HUES6 (cell line): ENCODE data around the gene MAVS.

ENCODE experiments used
- H3K27ac ChIP-seq: 2 replicates; pipeline ENCODE4 v1.7.0; 2013; ENCODE audit warnings: low read depth, mild to moderate bottlenecking, low read length, inconsistent platforms
- H3K27me3 ChIP-seq: 2 replicates; pipeline ENCODE4 v1.6.1; 2013; ENCODE audit warnings: low read length; ENCODE audit not compliant: control insufficient read depth, insufficient read depth
- H3K36me3 ChIP-seq: 2 replicates; pipeline ENCODE4 v1.6.1; 2013; ENCODE audit warnings: low read length; ENCODE audit not compliant: control insufficient read depth, insufficient read depth
- H3K4me1 ChIP-seq: 2 replicates; pipeline ENCODE4 v1.6.1; 2013; ENCODE audit warnings: low read length; ENCODE audit not compliant: control insufficient read depth, insufficient read depth
- H3K4me3 ChIP-seq: 2 replicates; pipeline ENCODE4 v1.5.1; 2013; ENCODE audit warnings: low read depth, low read length
- H3K9ac ChIP-seq: one replicate; pipeline ENCODE4 v1.6.1; 2013; ENCODE audit warnings: mild to moderate bottlenecking, low read length
- H3K9me3 ChIP-seq: 2 replicates; pipeline ENCODE4 v1.6.1; 2013; ENCODE audit warnings: low read depth, low read length; ENCODE audit not compliant: control insufficient read depth, insufficient read depth

MAVS gene

GRCh38 chr20:3857405-3857804 lies 10.8 kb downstream of the MAVS start:
- Histone ChIP-seq H3K9ac (no peak overlapping the region), H3K36me3 (peaks cover 32% of the 10 kb centered on the region), H3K9me3 (0 out of 2 replicates have a peak, but pooled peaks cover 4% of the 10 kb centered on the region), H3K4me3 (no peak overlapping the region), H3K27ac (no peak overlapping the region), H3K27me3 (no peaks in the 10 kb centered on the region), H3K4me1 (no peaks in the 10 kb centered on the region)

- Histone ChIP-seq H3K9me3 (0 out of 2 replicates have a peak, but pooled peaks cover 4% of the 10 kb centered on the region), H3K4me3 (no peak overlapping the region), H3K4me1 (no peaks in the 10 kb centered on the region), H3K27me3 (no peaks in the 10 kb centered on the region), H3K27ac (no peak overlapping the region), H3K36me3 (peaks cover 45% of the 10 kb centered on the region), H3K9ac (no peak overlapping the region)
Measured at GRCh38 chr20:3858689-3859088, 12.1 kb downstream of the MAVS start.

GRCh38 chr20:3861191-3861590 lies 14.6 kb downstream of the MAVS start:
- Histone ChIP-seq H3K4me1 (no peaks in the 10 kb centered on the region), H3K27ac (no peak overlapping the region), H3K27me3 (no peaks in the 10 kb centered on the region), H3K9ac (no peak overlapping the region), H3K36me3 (peaks cover 67% of the 10 kb centered on the region), H3K4me3 (no peak overlapping the region), H3K9me3 (0 out of 2 replicates have a peak, but pooled peaks cover 4% of the 10 kb centered on the region)

- peaks cover 71% of the 10 kb centered on the region for H3K36me3 ChIP-seq
- H3K4me1 ChIP-seq: no peaks in the 10 kb centered on the region
- H3K27me3 ChIP-seq: no peaks in the 10 kb centered on the region
- H3K9me3 ChIP-seq: 0 out of 2 replicates have a peak, but pooled peaks cover 4% of the 10 kb centered on the region
- no peak overlapping the region for H3K4me3 ChIP-seq
- H3K9ac ChIP-seq: no peak overlapping the region
- no peak overlapping the region for H3K27ac ChIP-seq
Measured at GRCh38 chr20:3862333-3862732, 15.7 kb downstream of the MAVS start.

- H3K36me3 ChIP-seq: peaks cover 67% of the 10 kb centered on the region
- no peak overlapping the region for H3K4me3 ChIP-seq
- H3K27me3 ChIP-seq: no peaks in the 10 kb centered on the region
- no peak overlapping the region for H3K27ac ChIP-seq
- no peak overlapping the region for H3K9ac ChIP-seq
- H3K9me3 ChIP-seq: 0 out of 2 replicates have a peak, but pooled peaks cover 4% of the 10 kb centered on the region
- H3K4me1 ChIP-seq: no peaks in the 10 kb centered on the region
Measured at GRCh38 chr20:3863317-3863716, 16.7 kb downstream of the MAVS start.

GRCh38 chr20:3864518-3864917 lies 17.9 kb downstream of the MAVS start:
- H3K36me3 ChIP-seq: peaks cover 67% of the 10 kb centered on the region
- H3K27me3 ChIP-seq: no peaks in the 10 kb centered on the region
- H3K9me3 ChIP-seq: 0 out of 2 replicates have a peak, but pooled peaks cover 4% of the 10 kb centered on the region
- H3K4me3 ChIP-seq: no peak overlapping the region
- H3K27ac ChIP-seq: no peak overlapping the region
- H3K9ac ChIP-seq: no peak overlapping the region
- H3K4me1 ChIP-seq: no peaks in the 10 kb centered on the region

- Histone ChIP-seq H3K4me3 (no peak overlapping the region), H3K4me1 (no peaks in the 10 kb centered on the region), H3K9me3 (0 out of 2 replicates have a peak, but pooled peaks cover 4% of the 10 kb centered on the region), H3K27ac (no peak overlapping the region), H3K27me3 (no peaks in the 10 kb centered on the region), H3K9ac (no peak overlapping the region), H3K36me3 (peaks cover 67% of the 10 kb centered on the region)
Measured at GRCh38 chr20:3865152-3865886, 18.7 kb downstream of the MAVS start.

GRCh38 chr20:3865887-3866407 lies 19.3 kb downstream of the MAVS start:
- no peaks in the 10 kb centered on the region for H3K27me3 ChIP-seq
- H3K9me3 ChIP-seq: 0 out of 2 replicates have a peak, but pooled peaks cover 4% of the 10 kb centered on the region
- no peak overlapping the region for H3K9ac ChIP-seq
- H3K4me1 ChIP-seq: no peaks in the 10 kb centered on the region
- no peak overlapping the region for H3K4me3 ChIP-seq
- no peak overlapping the region for H3K27ac ChIP-seq
- H3K36me3 ChIP-seq: peaks cover 67% of the 10 kb centered on the region

GRCh38 chr20:3866464-3866863 lies 19.8 kb downstream of the MAVS start:
- H3K9me3 ChIP-seq: 0 out of 2 replicates have a peak, but pooled peaks cover 4% of the 10 kb centered on the region
- H3K4me3 ChIP-seq: no peak overlapping the region
- no peak overlapping the region for H3K9ac ChIP-seq
- no peak overlapping the region for H3K27ac ChIP-seq
- peaks cover 67% of the 10 kb centered on the region for H3K36me3 ChIP-seq
- H3K4me1 ChIP-seq: no peaks in the 10 kb centered on the region
- H3K27me3 ChIP-seq: no peaks in the 10 kb centered on the region

GRCh38 chr20:3867802-3868201 lies 21.2 kb downstream of the MAVS start:
- Histone ChIP-seq H3K4me1 (no peaks in the 10 kb centered on the region), H3K27ac (no peak overlapping the region), H3K4me3 (no peak overlapping the region)

GRCh38 chr20:3869839-3870634 lies 23.4 kb downstream of the MAVS start:
- Histone ChIP-seq H3K9ac (no peak overlapping the region), H3K4me1 (no peaks in the 10 kb centered on the region), H3K27ac (no peak overlapping the region), H3K9me3 (no peaks in the 10 kb centered on the region), H3K27me3 (no peaks in the 10 kb centered on the region), H3K36me3 (peaks cover 44% of the 10 kb centered on the region), H3K4me3 (no peak overlapping the region)

More at GRCh38 chr20:3867802-3868201, 21.2 kb downstream of the MAVS start:
- peaks cover 55% of the 10 kb centered on the region for H3K36me3 ChIP-seq
- H3K27me3 ChIP-seq: no peaks in the 10 kb centered on the region
- H3K9me3 ChIP-seq: no peaks in the 10 kb centered on the region
- no peak overlapping the region for H3K9ac ChIP-seq
